ENCODE results near the gene CYGB. TPM values are rescaled to one million over a fixed set of nuclear protein-coding genes. Genes with fewer than 3 reads are reported as not detected.

Gene CYGB
- total and polyA plus RNA-seq, 2 of the 13 experiments (the other 11 are each of a cell fraction or from before 2014, with no cell fraction given), result 18.9 to 27.1 TPM

GRCh38 chr17:76506408-76507345 lies 30.8 kb downstream of the CYGB start (continued):
- TF ChIP-seq ZSCAN12 (CRISPR knock-in tag; IDR thresholded peaks at IDR 0.05) (no peak), DRAP1 (CRISPR knock-in tag; IDR thresholded peaks at IDR 0.05) (0 out of 2 replicates have a peak, but pooled peaks have one; percentile 28), EHMT2 (IDR thresholded peaks at IDR 0.05; ENCODE audit: borderline replicate concordance, low read depth, low read length) (no peak), KIAA2018 (CRISPR knock-in tag; IDR thresholded peaks at IDR 0.05; ENCODE audit: borderline replicate concordance) (no peak), THAP7 (CRISPR knock-in tag; IDR thresholded peaks at IDR 0.05) (0 out of 2 replicates have a peak, but pooled peaks have one; percentile 37), ZNF34 (CRISPR knock-in tag; IDR thresholded peaks at IDR 0.05; ENCODE audit: borderline replicate concordance) (no peak), ATM (IDR thresholded peaks at IDR 0.05; ENCODE audit: borderline replicate concordance) (no peak), PHF5A (CRISPR knock-in tag; IDR thresholded peaks at IDR 0.05; ENCODE audit: low read depth, unreplicated experiment) (no peak), ZNF576 (CRISPR knock-in tag; IDR thresholded peaks at IDR 0.05) (0 out of 2 replicates have a peak, but pooled peaks have one; percentile 45), KLF13 (CRISPR knock-in tag; IDR thresholded peaks at IDR 0.05) (no peak), KDM5B (CRISPR knock-in tag; IDR thresholded peaks at IDR 0.05; ENCODE audit: borderline replicate concordance) (peak; percentile 49; the same call in 1 of the 2 replicates), ZNF616 (CRISPR knock-in tag; IDR thresholded peaks at IDR 0.05; ENCODE audit: low read depth) (no peak), NONO (IDR thresholded peaks at IDR 0.05) (no peak), NONO (CRISPR knock-in tag; conservative IDR thresholded peaks at IDR 0.05) (no peak), THRA (CRISPR knock-in tag; IDR thresholded peaks at IDR 0.05; ENCODE audit: borderline replicate concordance) (peak; percentile 73), KMT2B (CRISPR knock-in tag; IDR thresholded peaks at IDR 0.05) (no peak)
